ENCODE results near the gene RER1. TPM values are rescaled to one million over a fixed set of nuclear protein-coding genes. Genes with fewer than 3 reads are reported as not detected.
A peak's percentile ranks its signal among the peaks of the same experiment; 100 is the strongest.

The RER1 gene
- total RNA-seq, 1 experiment from 2014 or later = 155 TPM

DNA sequence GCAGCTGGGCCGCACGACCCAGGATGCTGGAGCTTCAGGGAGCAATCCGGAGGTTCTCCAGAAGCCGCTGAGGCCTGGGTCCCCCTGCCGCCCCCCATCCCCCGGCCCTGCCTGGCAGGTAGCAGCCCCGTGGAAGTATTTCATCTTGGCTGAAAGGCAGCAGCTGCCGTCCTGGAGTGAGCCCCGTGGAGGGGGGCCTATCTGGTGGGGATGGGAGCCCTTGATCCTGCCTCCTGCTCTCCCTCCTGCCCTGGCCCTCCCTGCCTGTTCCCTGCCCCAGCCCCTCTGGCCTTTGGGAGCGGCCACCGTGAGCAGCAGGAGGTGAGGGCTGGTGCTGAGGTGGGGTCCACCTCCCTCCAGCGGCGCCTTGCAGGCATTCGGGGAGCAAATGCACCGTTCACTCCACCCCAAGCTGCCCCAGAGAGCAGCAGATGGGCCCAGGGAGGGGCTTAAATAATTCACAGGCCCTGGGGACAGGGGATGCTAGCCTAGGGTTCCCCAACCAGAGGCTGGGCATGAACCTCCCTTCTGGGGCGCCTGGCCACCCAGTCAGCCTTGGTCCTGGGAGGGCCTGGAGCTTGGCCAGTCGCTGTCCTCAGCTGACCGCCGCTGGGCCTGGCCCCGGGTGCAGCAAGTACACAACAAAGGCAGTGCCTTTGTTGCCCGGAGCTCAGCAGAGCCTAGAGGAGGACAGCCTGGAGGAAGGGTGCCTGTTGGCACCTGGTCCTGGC lies 60.7 kb downstream of the RER1 start:
- RAD21 ChIA-PET (ENCODE audit: low non-redundant PET in 1 of 2, low total read pairs in 2 of 2, uncharacterized antibody in 2 of 2, unreplicated experiment in 2 of 2) = interaction anchor here in 1 of 2 experiments (0.5 kb wide), 1 partner anchor 9 kb away, joined by 3 read pairs; no protein-coding TSS in a partner anchor
- POLR2A ChIA-PET = no interaction called here

More for the DNA sequence above, 60.7 kb downstream of the RER1 start:
- TF ChIP-seq ZFX (IDR thresholded peaks at IDR 0.05) (no peak), POLR2A (IDR thresholded peaks at IDR 0.05; ENCODE audit: borderline replicate concordance, extremely low read depth, insufficient read depth, insufficient read length) (no peak), YY1 (IDR thresholded peaks at IDR 0.05; ENCODE audit: extremely low read depth, insufficient replicate concordance, low read depth, low read length) (no peak), CEBPB (IDR thresholded peaks at IDR 0.05; ENCODE audit: low read depth) (no peak), EZH2phosphoT487 (IDR thresholded peaks at IDR 0.05; ENCODE audit: borderline replicate concordance) (no peak), RAD21 (IDR thresholded peaks at IDR 0.05; ENCODE audit: low read depth) (no peak), EGR1 (IDR thresholded peaks at IDR 0.05; ENCODE audit: low read depth) (no peak)
- TF ChIP-seq, protein P1, sequence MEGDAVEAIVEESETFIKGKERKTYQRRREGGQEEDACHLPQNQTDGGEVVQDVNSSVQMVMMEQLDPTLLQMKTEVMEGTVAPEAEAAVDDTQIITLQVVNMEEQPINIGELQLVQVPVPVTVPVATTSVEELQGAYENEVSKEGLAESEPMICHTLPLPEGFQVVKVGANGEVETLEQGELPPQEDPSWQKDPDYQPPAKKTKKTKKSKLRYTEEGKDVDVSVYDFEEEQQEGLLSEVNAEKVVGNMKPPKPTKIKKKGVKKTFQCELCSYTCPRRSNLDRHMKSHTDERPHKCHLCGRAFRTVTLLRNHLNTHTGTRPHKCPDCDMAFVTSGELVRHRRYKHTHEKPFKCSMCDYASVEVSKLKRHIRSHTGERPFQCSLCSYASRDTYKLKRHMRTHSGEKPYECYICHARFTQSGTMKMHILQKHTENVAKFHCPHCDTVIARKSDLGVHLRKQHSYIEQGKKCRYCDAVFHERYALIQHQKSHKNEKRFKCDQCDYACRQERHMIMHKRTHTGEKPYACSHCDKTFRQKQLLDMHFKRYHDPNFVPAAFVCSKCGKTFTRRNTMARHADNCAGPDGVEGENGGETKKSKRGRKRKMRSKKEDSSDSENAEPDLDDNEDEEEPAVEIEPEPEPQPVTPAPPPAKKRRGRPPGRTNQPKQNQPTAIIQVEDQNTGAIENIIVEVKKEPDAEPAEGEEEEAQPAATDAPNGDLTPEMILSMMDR (IDR thresholded peaks at IDR 0.05 in 2 of 3, conservative IDR thresholded peaks at IDR 0.05 in 1 of 3; ENCODE audit: borderline replicate concordance in 1 of 3, insufficient read depth in 1 of 3, low read depth in 2 of 3, low read length in 2 of 3) = no peak
- TF ChIP-seq, protein P2, sequence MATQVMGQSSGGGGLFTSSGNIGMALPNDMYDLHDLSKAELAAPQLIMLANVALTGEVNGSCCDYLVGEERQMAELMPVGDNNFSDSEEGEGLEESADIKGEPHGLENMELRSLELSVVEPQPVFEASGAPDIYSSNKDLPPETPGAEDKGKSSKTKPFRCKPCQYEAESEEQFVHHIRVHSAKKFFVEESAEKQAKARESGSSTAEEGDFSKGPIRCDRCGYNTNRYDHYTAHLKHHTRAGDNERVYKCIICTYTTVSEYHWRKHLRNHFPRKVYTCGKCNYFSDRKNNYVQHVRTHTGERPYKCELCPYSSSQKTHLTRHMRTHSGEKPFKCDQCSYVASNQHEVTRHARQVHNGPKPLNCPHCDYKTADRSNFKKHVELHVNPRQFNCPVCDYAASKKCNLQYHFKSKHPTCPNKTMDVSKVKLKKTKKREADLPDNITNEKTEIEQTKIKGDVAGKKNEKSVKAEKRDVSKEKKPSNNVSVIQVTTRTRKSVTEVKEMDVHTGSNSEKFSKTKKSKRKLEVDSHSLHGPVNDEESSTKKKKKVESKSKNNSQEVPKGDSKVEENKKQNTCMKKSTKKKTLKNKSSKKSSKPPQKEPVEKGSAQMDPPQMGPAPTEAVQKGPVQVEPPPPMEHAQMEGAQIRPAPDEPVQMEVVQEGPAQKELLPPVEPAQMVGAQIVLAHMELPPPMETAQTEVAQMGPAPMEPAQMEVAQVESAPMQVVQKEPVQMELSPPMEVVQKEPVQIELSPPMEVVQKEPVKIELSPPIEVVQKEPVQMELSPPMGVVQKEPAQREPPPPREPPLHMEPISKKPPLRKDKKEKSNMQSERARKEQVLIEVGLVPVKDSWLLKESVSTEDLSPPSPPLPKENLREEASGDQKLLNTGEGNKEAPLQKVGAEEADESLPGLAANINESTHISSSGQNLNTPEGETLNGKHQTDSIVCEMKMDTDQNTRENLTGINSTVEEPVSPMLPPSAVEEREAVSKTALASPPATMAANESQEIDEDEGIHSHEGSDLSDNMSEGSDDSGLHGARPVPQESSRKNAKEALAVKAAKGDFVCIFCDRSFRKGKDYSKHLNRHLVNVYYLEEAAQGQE (IDR thresholded peaks at IDR 0.05; ENCODE audit: low read depth) = no peak
- intact Hi-C loops (cut with micrococcal nuclease) = no loop called here
- CTCF ChIA-PET = no interaction called here
- no peaks in the 10 kb centered on the region for H3K9me2 ChIP-seq (ENCODE audit: insufficient read depth)
- no peak overlapping the region for H3K27ac ChIP-seq (ENCODE audit: low read depth, low read length)
- H3K27me3 ChIP-seq (ENCODE audit: insufficient read depth, low read length) = no peaks in the 10 kb centered on the region
- H3K9me3 ChIP-seq (ENCODE audit: control insufficient read depth in 1 of 2, insufficient read depth in 1 of 2, low read depth in 1 of 2, low read length in 2 of 2) = no peaks in the 10 kb centered on the region
- no peaks in the 10 kb centered on the region for H3K79me2 ChIP-seq (ENCODE audit: insufficient read depth, low read length)
- no peak overlapping the region for H3K9ac ChIP-seq (ENCODE audit: low read length)
- DNase-seq (ENCODE audit: low read depth, low spot score) = no peak
- H3K4me2 ChIP-seq (ENCODE audit: low read length) = peak overlapping the region; percentile 35; the same call in 1 of the 2 replicates
- BruUV-seq (replicated peaks) = no TSS peak
- peaks cover 0 to 17% of the 10 kb centered on the region in 2 experiments; a peak in 2 of 4 replicates for H3K4me1 ChIP-seq (ENCODE audit: control insufficient read depth in 1 of 2, insufficient read depth in 2 of 2, low read length in 2 of 2)
- no peak overlapping the region for H2AFZ ChIP-seq (ENCODE audit: low read depth, low read length, poor library complexity, severe bottlenecking)
- H3K36me3 ChIP-seq (ENCODE audit: control insufficient read depth in 1 of 2, insufficient read depth in 2 of 2, low read length in 2 of 2) = no peaks in the 10 kb centered on the region
- no peak; the same call in 1 of the 2 replicates for ATAC-seq
- H4K20me1 ChIP-seq (ENCODE audit: insufficient read depth) = no peaks in the 10 kb centered on the region
- no peak overlapping the region for H3K4me3 ChIP-seq (replicated peaks in 1 of 2; ENCODE audit: low read depth in 1 of 2, low read length in 2 of 2)
